GM10248 (cell line): ENCODE data around the gene ADPRS.

ENCODE experiments used
- CTCF ChIA-PET: fragments of 300-600 bp; sonication (Branson Sonifier 250); formaldehyde crosslinking; extraction: SDS; loops from one replicate; lab custom pipeline; 2021; ENCODE audit warnings: antibody characterized with exemption; lab: Yijun Ruan, JAX
- POLR2A ChIA-PET: fragments of 350-650 bp; sonication (Branson Sonifier 250); formaldehyde crosslinking; extraction: SDS; loops from one replicate; lab custom pipeline; 2020; ENCODE audit warnings: antibody characterized with exemption; lab: Yijun Ruan, JAX
- DNase-seq: peaks from one replicate; pipeline ENCODE4 v3.0.0; 2012; ENCODE audit errors: extremely low spot score
- CTCF ChIP-seq: IDR thresholded peaks from 2 replicates; pipeline ENCODE4 v1.5.1; 2012; ENCODE audit warnings: mild to moderate bottlenecking, low read depth; ENCODE audit errors: extremely low read depth, missing control alignments, control extremely low read depth

The ADPRS gene

DNA sequence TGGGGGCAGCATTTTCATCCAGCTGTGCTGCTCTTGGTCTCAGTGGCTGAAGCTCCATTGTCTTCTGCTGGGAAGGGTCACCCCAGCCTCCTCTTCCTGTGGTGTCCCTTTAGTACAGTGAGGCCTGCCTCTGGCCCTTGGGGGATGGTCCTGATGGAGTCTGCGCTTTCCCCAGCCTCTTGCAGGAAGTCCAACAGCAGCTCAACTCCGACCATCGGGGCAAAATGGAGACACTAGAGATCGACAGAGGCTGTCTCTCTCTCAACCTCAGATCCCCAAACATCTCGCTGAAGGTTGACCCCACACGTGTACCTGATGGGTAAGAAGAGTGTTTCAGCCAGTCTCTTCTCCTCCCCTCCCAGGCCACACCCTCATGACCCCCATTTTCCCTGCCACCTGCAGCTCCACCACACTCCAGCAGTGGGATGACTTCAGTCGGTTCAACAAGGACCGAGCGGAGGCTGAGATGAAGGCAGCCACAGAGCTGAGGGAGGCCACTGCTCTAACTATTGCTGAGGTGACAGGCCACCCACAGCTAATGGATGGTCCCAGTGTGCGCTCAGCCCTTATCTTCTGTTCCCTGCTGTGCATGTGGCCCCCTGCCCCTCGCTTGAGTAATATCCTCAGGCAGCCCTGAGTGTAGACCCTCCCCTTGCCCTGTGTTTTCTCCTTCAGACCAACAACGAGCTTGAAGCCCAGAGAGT lies 2.0 kb upstream of the ADPRS start:
- no peak for TF ChIP-seq CTCF
- DNase-seq = no peak
- CTCF ChIA-PET = interaction anchor here (0.5 to 2.2 kb wide), 12 partner anchors 13 to 298 kb away, joined by 3 to 11 read pairs (median 3); no protein-coding TSS in a partner anchor
- POLR2A ChIA-PET = interaction anchor here (0.8 kb wide), 1 partner anchor 139 kb away, joined by 3 read pairs; no protein-coding TSS in a partner anchor

DNA sequence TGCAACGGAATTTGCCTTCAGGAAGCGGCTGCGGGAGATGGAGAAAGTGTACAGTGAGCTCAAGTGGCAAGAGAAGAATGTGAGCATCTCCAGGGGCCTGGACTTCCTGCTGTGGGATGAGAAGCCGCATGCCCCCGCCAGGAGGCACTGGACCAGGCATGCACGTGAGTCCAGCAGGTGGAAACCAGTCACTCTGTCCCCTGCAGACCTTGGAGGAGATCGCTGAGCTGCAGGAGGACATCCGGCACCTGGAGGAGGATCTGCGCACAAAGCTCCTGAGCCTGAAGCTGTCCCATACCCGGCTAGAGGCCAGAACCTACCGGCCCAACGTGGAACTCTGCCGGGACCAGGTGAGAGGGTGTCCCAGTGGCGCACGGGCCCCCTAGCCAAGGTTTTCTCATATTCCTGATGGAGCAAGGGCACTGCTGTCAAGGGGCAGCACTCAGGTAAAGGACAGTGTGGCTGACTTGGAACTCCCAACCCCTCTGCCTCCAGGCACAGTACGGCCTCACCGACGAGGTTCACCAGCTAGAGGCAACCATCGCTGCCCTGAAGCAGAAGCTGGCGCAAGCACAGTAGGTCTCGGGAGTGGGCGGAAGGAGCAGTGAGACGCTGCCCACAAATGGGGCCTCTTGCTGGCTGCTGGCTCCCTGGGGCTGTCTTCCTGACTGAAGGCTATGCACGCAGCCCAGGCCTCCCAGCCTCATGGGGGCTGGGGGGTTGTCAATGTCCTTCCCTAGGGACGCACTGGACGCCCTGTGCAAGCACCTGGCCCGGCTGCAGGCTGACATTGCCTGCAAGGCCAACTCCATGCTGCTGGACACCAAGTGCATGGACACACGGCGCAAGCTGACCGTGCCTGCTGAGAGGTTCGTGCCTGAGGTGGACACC lies 1.2 kb upstream of the ADPRS start:
- CTCF ChIA-PET = interaction anchor here (0.8 to 2.2 kb wide), 10 partner anchors 12 to 225 kb away, joined by 3 to 11 read pairs (median 3); no protein-coding TSS in a partner anchor
- TF ChIP-seq CTCF = no peak
- DNase-seq = no peak
- POLR2A ChIA-PET = interaction anchor here (0.8 kb wide), 1 partner anchor 138 kb away, joined by 3 read pairs; no protein-coding TSS in a partner anchor

DNA sequence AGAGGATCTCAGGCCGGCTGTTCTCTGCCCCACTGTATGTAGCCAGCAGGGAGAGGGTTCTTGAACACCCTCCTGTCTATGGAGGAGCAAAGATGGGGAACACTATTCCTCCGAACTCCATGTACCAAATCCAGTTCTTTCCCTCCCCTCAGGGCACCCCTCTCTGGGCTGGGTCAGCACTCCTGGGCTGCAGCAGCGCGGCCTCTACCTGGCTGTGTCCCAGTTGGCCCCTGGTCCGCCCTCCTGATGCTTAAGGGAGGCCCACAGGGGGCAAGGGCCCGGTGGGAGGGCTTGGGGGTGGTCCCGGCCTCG lies 471 bp upstream of the ADPRS start:
- POLR2A ChIA-PET = no interaction called here
- CTCF ChIA-PET = interaction anchor here (0.9 to 2.2 kb wide), 3 partner anchors 100 to 226 kb away, joined by 3 to 11 read pairs (median 3); no protein-coding TSS in a partner anchor
- DNase-seq = no peak
- TF ChIP-seq CTCF = no peak

DNA sequence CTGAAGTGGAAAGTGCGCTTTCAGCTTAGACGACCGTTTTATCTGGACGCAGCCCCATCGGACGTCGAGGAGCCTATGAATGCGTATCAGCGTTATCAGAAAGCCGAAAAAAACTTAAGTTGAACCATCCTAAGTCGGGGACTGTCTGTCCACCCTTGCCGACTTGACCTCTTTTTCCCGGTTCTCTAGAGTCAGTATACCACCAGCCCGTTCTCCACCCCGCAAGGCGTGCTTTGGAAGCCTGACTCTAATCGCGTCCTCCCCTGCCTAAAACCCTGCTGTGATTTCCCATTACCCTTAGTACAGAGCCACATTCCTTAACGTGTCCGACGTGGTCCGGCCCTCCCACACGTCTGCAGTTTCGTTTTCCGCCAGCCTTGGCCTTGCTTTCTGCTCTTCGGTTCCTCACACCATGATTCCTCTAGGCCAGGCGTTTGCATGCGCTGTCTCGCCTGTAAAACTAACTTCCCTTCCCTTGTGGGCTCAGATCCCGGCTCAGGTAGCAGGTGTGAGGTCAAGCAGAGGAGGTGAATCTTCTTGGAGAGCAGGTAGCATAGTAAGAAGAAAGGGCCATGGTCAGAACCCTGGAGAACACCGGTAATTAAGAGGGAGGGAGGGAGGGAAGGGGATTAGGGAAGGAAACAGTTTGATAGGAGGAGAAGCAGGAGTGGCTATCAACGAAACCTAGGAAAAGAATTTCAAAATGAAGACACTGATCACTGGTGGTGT lies 865 bp downstream of the ADPRS start:
- ChIA-PET POLR2A (no interaction called here), CTCF (interaction anchor here (19.1 kb wide), 1 partner anchor 44 kb away, joined by 226 read pairs; no protein-coding TSS in a partner anchor)
- DNase-seq = peak; percentile 40

DNA sequence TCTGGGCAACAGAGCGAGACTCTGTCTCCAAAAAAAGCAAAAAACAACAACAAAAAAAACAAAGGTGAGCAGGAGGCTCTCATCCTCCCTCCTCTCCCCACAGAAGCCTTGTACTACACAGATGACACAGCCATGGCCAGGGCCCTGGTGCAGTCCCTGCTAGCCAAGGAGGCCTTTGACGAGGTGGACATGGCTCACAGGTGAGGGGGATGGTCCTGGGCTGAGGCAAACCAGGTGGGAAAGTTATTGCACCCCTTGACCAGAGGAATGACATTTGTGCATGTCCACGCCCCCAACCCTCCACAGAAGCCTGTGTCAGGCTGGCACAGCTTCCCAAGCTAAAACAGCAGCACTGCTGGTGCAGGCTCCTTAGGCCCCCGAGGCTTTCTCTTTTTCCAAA lies 2.4 kb downstream of the ADPRS start:
- DNase-seq = no peak
- CTCF ChIA-PET = interaction anchor here (0.8 to 19.1 kb wide), 2 partner anchors 9 to 43 kb away, joined by 3 to 226 read pairs; no protein-coding TSS in a partner anchor
- POLR2A ChIA-PET = no interaction called here
- no peak for TF ChIP-seq CTCF

More for the DNA sequence above, 865 bp downstream of the ADPRS start:
- no peak for TF ChIP-seq CTCF

GRCh38 chr1:36091698-36092097 lies 3.0 kb downstream of the ADPRS start:
- no peak for TF ChIP-seq CTCF
- CTCF ChIA-PET = interaction anchor here (19.1 kb wide), 1 partner anchor 42 kb away, joined by 226 read pairs; no protein-coding TSS in a partner anchor
- POLR2A ChIA-PET = no interaction called here
- DNase-seq = no peak
